GM18909 (cell line): ENCODE measurements around the gene LMCD1.

ENCODE experiments used
- ATAC-seq: cut with Tn5 transposase; IDR thresholded peaks from one replicate; pipeline ENCODE4 v1.9.1; 2021; ENCODE audit warnings: mild to moderate bottlenecking; ENCODE audit not compliant: unreplicated experiment, poor library complexity

Gene LMCD1

DNA sequence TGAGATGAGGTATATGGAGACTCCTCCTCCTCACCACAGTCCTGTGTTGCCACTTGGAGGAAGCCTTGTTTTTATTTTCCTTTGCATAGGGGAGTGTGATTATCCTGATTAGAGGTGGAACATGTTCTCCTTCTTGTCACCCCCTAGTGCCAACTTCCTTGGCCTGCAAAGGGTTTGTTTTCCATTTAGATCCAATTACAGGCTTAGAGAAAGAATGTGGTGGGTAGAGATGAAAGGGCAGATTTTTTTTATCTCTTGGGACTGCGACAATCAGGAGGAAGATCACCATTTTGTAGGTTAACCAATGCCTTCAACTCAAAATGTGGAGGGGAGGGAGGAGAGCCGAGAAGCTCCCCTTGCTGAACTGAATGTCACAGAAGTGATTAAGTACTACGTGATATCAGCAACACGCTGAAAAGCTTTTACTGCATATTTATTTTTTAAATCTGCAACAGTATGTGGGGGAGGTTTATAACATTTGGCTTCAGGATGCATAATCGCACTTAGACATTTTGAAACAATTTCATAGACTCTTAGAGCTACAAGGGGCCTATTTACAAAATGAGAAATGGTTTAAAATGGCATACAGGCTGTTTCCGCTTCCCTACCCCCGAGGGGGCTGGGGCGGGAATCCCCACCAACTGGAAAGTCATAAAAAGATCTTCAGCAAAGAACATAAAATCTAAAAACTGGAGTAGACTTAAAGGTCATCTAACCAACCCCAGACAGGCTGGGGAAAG is 2.4 kb downstream of the LMCD1 start:
- ATAC-seq: peak; percentile 12

DNA sequence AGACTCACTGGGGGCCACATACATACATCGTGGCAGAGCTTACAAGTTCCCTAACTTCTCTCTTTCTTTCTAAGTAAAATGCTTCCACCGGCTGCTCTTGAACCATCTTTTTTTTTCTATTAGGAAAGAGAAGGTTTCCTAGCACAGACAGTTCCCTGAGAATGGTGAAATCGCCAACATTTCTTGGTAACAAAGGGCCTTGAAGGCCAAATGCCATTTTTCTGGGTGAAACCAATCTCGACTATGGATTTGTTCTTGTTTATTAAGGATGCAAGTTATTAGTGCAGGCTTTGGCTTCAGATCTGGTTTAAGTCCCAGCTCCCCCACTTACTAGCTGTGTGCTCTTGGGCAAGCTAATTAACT is 3.0 kb downstream of the LMCD1 start:
- no peak for ATAC-seq

DNA sequence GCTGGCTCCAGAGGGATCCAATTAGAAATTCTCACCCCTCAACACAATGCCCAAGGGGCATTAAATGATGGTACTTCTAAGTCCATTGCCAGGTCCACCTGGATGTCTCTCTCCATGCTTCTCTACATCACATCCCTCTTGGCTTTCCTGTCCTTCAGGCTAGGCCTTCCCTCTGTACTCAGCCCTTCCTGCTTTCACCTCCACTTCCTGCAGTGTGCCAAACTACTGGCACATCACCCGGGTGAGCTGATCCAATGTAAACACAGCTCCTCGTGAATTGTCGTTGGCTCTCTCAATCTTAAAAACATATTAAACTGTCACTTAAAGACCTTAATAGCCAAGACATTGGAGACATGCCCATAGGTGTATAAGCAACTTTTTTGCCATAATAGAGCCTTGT is 4.0 kb downstream of the LMCD1 start:
- ATAC-seq: no peak

DNA sequence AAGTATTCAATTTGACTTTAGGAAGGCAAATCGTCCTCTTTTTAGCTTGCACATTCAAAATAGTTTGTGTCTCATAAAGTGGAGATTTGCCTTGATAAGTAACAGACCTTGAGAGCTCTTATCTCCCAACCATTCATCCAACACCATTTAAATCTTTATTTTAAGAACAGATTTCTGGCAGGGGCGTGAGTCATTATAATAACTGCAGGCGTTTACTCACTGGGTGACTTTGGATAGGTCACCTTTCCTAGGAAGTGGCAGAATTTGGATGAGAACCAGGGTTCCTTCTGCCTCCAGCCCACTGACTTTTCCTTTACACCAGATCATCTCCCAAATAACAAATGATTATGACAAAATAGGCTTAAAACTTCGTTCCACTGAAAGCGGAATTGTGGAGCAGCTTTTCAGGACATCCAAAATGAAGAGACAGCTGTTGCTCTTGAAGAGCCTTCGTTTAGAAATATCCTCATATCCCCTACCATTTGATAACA is 5.0 kb downstream of the LMCD1 start:
- ATAC-seq: no peak

DNA sequence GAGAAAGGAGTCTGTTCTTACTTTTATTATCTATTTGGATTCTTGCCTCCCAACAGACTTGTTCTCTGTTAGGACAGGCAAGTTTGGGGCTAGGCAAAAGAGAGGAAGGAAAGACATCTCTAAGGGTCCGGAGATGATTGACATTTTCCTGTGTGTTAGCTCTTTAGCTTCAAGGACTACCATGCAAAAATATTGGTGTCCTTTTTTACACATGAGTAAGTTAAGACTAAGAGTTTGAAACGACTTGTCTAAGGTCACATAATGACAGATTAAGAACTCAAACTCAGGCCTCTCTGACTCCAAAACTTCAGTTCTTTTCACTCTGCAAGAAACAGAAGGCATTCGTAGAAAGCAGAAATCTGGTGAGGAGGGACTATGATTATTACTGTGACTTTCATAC is 5.9 kb downstream of the LMCD1 start:
- ATAC-seq: no peak

DNA sequence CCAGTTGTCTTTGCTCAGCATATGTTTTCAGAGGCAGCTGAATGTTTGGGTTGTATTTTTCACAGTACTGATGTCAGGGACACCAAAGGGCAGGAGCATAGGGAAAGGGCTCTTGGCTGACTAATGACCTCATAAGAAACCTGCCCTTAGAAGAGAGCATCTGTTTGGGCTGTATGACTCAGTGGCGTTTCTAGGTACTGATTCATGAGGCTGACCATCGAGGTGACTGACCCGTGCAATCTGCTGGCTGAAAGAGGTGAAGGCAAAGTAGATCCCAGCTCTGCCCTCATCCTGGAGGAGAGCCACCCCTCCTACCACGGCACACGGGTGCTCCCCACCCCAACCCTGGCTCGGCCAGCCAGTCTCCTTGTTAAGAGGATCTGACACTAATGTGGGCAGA is 8.3 kb downstream of the LMCD1 start:
- ATAC-seq: no peak

DNA sequence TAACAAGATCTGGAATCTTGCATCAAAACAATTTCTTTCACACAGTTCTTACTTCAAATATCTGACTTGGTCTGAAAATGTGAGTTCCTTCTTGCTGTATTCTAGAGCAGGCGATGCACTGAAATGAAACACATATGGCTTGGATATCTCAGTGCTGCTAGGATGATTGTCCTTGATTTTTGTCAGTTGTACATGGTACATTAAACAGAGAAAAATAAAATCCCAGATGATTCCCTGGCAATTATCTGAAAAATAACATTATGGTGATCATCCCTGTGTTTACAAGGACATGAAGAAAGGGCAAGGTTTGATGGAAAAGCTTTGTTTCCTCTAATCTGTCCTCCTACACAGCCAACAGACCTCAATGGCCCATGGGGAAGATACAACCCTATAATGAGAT is 10.6 kb downstream of the LMCD1 start:
- ATAC-seq: no peak

DNA sequence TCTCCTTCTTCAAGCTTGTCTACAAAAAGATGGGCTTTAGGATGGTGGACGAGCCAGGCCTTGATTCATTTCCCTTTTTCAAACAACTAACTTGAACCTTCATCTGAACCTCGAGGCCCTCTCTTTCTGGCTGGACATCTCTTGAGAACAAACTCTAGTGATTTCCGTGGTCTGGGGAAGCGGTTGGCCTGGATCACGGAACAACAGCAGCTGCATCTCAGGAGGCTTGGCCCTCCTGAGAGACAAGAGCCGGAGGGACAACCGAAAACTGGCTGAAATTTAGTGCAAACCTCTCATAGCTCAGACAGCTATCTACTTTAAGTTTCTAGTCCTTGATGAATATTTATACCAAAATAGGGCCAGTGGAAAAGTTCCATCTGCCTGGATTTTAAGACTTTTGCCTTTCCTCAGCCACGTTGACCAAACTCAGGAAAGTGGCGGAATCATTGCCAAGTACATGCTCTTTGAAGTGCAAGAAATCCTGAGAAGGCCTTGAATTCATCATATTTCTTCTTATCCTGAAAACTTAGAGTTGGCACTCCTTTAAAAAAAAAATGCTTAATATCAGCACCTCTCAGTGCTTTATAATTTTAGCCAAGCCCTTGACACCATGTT is 14.5 kb downstream of the LMCD1 start:
- ATAC-seq: no peak

DNA sequence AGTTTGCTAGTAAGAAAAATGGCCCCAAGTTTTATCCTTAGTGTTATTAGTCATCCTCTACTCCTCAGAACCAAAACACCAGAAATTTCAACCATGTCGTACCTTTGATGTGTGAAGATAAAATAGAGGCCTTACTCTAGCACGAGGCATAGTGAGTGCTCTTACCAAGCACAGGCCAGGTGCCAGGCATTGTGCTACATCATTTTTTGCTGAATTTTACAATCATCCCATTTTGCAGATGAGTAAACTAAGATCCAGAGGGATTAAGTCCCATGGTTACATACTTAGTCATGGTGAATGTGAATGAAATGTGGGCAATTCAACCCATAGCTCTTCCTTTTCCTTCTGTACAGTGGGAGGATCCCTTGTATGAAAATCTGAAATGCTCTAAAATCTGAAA is 15.2 kb downstream of the LMCD1 start:
- no peak for ATAC-seq

DNA sequence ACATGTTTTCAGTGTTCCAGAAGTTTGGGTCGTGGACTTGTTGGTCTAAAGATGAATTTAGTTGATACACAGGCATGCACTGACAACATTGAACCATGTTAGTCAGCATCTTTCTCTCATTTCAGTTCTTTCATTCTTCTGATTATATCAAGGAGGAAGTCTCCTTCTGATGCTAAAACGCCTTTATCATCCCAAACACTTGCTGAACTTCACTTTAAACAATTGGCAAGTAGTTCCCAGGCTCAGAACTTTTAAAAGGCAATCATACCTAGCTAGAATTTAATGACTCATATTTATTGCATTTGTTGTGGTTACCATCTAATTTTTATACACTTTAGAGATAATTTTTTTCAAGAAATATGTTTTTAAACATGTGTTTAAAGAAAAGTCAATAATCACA is 15.9 kb downstream of the LMCD1 start:
- no peak for ATAC-seq

DNA sequence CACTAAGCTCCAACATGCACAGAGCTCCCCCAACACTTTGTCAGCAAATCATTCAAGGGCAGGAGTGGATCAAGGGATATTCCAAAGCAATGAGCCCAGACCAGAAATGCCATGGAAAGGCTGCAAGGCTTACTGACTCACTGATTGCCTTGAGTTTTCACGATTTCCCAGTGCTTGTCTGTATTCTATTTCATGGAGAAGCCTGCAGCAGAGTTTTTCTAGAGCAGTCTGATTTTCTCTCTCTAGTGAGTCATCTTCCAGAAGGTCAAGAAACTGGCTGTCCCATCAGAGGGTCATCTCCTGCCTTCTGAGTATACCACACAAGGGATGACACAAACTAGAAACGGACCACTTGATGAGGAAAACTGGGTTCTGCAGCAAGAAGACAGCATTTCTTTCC is 16.5 kb downstream of the LMCD1 start:
- ATAC-seq: no peak

DNA sequence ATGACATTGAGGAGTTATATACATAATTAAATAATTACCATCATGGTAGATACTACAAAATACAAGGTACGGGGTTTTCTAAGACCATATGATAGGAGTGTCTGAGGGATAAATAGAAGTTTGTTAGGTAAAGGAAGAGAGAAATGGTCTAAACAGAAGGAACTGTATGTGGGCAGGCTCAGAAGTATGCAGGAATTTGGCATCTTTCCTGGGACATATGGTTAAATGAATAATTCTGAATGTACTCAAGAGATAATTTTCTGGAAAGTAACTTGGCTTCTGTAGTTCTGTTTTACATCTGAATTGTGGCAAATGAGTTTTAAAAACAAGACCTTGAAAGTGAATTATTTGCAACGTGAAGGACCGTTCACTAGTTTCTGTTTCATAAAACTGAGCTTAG is 17.5 kb downstream of the LMCD1 start:
- ATAC-seq: no peak

DNA sequence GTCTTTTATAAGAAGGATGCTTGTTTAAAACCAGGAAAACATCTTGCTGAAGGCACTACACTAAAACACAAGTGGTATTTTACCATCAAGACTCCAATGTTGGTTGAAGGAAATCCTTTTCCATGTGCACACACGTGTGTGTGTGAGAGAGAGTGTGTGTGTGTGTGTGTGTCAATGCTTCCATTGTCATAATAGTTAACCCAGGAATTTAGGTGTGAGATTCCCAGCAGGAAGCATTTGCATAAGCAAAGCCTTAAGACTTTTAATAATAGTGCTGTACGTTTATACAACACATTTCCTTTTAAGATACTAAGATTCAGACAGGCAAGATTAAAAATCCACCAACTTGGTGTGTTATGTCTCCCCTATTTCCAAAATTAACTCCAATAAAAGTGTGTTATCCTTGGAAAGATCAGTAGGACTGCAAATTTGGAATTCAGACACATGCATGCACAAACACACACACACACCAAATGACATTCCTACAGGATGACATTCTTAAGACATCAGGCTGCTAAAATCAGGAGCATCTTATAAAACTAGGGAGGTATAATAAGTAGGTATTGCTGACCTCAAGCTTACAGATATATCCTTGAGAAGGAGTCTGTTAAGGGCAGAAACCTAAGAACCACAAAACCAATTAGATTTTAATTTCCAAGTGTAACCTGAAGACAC is 18.3 kb downstream of the LMCD1 start:
- ATAC-seq: no peak

DNA sequence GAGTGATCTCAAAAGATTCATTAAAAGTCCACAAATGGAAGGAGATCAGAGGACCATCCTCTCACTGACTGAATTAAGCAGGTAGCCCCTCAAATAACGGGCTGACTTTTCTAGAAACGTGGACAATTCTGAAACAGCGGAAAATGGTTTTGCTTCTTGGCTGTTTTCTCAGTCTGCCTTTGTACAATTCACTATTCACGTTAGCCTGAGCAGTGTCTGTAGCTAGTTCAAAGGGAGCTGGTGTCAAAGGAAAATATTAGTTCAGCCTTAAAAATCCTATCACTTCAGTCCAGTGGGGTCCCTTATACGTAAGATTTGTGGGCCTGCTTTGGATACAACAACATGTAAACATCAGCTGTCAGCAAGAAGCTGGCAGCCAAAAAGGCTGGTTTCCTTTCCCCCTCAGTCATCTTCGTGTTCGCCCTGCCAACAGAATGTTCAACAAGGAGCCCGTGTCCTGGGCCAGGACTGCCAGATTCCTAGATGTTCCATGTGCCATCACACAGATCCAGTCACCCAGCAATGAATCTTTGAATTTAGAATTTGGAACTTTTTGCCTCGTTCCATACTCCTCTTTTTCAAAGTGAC is 19.3 kb downstream of the LMCD1 start:
- ATAC-seq: no peak

DNA sequence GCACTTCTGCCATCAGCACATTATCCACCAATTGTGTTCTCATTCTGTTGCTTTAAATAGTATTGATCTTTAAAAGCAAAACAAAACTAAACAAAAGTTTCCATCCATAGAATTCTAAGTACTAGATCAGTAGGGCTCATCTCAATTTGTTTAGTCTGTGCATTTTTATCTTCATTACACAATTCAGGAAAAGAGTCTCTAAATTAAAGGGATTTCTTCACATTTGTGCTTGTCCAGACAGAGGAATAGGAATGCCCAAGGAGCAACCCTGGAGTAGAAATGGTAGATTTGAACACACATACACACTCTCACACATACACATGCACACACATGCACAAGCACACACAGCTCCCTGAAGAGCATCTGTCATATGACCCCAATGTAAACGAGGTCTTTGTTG is 21.4 kb downstream of the LMCD1 start:
- no peak for ATAC-seq

DNA sequence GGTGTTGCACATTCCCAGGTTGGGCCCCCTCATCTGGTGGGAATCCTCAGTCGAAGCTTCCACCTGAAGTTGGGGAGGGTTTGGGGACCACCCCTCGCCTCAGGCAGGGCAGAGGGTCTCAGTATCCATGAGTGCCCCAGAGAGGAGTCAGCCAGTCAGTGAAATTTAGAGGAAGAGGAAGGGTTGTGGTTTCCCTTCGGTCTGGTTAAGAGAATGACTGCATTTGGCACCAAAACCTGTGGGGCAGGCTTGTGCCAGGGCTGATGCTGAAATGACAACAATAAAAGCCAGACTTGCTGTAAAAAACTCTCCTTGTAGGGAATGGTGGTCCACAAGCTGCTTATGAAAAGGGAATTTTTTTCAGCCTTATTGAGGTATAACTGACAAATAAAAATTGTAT is 22.6 kb downstream of the LMCD1 start:
- no peak for ATAC-seq

DNA sequence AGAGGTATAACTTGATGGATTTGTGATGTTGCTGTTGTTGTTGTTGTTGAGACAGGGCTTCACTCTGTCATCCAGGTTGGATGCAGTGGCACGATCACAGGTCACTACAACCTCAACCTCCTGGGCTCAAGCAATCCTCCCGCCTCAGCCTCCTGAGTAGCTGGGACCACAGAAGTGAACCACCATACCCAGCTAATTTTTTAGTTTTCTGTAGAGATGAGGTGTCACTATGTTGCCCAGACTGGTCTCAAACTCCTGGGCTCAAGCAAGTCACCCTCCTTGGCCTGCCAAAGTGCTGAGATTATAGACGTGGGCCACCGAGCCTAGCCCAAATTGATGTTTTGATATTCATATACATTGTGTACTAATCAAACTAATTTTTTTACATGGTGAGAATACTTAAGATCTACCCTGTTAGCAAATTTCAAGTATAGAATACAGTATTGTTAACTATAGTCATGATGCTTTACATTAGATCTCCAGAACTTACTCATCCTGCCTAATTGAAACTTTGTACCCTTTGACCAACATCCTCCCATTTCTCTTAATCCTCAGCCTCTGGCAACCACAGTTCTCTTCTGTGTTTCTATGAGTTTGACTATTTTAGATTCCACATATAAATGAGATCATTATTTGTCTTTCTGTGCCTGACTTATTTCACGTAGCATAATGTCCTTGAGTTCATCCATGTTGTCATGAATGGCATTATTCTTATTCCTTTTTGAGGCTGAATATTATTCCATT is 23.2 kb downstream of the LMCD1 start:
- no peak for ATAC-seq

DNA sequence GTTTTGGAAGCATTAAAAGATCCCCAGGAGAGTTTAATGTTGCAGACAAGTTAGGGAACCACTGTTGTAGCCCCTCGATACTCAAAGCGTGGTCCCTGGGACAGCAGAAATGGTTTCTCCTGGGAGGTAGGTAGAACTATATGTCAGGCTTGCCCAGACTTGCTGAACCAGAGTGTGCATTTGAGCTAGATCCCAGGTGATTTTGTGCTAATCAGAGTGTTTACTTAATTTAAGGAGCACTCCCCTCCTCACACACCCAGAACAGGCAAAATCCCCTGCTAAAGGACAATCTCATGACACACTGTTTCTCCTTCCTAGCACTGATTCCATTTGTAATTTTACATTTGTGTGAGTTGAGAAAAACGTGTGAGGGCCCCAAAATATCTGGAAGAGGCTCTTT is 24.3 kb downstream of the LMCD1 start:
- ATAC-seq: no peak

DNA sequence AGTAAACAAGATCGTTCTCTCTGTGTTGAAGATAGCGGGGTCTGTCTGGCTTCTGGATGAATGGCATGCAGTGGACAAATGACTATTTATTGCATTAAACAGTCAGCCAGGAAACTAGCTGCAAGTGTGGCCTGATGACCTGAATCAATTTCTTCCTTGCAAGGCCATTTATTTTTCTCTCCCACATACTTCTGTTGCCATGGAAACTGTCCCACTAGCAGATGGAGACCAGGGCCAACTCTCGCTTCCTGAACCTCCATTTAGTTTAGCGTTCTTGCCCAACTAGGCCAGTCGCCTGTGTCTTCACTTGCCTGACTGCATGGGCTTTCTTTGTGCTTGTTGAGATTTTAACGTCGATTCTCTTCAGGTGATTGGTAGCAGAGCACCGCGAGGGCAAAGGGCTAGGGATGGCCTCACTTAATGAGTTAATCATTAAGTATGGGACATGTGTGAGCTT is 27.6 kb downstream of the LMCD1 start:
- ATAC-seq: no peak

DNA sequence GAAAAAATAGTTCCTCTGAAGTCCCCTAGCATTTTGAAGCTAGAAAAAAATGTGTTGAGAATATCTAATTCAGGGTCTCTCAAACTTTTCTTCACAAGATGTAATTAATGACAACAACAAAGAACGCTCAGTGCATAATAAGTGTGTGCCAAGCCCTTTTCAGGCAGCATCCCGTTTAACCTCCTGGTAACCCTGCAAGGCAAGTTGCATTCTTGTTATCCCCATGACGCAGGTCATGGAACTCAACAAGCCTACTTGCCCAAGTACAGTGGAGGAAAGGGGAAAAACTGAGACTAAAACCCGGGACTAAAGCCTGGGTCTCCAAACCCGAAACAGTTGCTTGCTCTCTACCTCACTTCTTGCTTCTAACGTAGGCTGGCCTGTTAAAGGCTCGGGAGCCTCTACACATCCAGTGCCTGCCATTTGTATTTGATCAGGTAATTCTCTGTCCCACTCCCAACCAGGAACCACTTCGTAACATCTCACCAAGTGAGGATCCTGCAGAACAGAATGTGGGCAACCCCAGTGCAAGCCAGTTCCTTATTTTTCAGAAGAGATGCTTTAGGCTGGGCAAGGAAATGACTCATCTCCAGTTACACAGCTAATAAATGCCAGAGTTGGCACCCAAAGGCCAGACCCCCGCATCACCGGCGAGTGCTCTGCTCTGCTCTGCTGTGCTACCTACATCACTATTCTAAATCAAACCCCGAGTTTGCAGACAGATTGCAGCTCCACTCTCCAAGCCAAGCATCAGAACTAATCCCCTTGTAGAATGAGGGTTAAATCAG is 28.3 kb downstream of the LMCD1 start:
- no peak for ATAC-seq
